ENCODE results near the gene EPM2A. TPM values are rescaled to one million over a fixed set of nuclear protein-coding genes. Genes with fewer than 3 reads are reported as not detected.

EPM2A gene
- total RNA-seq, 1 donor from 2014 or later, result 17.7 TPM

GRCh38 chr6:145629478-145629877 lies 105.8 kb downstream of the EPM2A start:
- Histone ChIP-seq H3K4me1 (ENCODE audit: control insufficient read depth in 3 of 3, insufficient read depth in 3 of 3, low read length in 3 of 3) (peaks cover 6 to 20% (median 19%) of the 10 kb centered on the region in 3 donors), H3K27me3 (ENCODE audit: control insufficient read depth in 3 of 3, insufficient read depth in 3 of 3, low read length in 3 of 3) (no peaks in the 10 kb centered on the region)

DNA sequence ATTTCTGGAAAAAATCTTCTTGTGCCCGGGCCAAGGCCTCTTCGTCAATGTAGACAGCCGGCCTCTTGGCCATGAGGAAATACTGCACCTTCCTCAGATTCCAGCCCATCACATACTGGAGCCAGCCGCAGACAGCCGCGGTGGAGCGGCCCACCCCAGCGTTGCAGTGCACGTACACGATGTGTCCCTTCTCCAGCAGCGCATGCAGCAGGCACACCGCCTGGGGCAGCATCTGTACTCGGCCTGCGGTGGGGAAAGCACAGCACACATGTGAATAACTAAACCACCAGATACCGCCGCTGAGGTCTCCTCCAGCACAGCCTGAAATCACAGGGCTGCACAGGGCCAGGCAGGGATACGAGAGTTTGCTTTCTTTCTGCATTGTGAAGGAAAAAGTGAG lies 107.9 kb downstream of the EPM2A start:
- H3K4me1 ChIP-seq (ENCODE audit: control insufficient read depth in 3 of 3, insufficient read depth in 3 of 3, low read length in 3 of 3), result peaks cover 0 to 11% (median 3%) of the 10 kb centered on the region in 3 donors
- H3K27me3 ChIP-seq (ENCODE audit: control insufficient read depth in 3 of 3, insufficient read depth in 3 of 3, low read length in 3 of 3), result no peaks in the 10 kb centered on the region
- no peaks in the 10 kb centered on the region for H3K9me3 ChIP-seq (ENCODE audit: control insufficient read depth in 3 of 3, low read length in 3 of 3)
- H3K9ac ChIP-seq (ENCODE audit: low read depth in 1 of 3, low read length in 3 of 3), result no peak overlapping the region
- peaks cover 10 to 15% (median 12%) of the 10 kb centered on the region in 3 donors for H3K36me3 ChIP-seq (ENCODE audit: control insufficient read depth in 3 of 3, insufficient read depth in 3 of 3, low read length in 3 of 3)
- no peak overlapping the region for H3K27ac ChIP-seq (ENCODE audit: low read depth, low read length)
- H3K4me3 ChIP-seq (ENCODE audit: low read length in 3 of 3), result no peak overlapping the region

More at GRCh38 chr6:145629478-145629877, 105.8 kb downstream of the EPM2A start:
- H3K36me3 ChIP-seq (ENCODE audit: control insufficient read depth in 3 of 3, insufficient read depth in 3 of 3, low read length in 3 of 3), result peaks cover 10 to 15% (median 12%) of the 10 kb centered on the region in 3 donors
- H3K27ac ChIP-seq (ENCODE audit: low read depth, low read length), result no peak overlapping the region
- H3K9me3 ChIP-seq (ENCODE audit: control insufficient read depth in 3 of 3, low read length in 3 of 3), result no peaks in the 10 kb centered on the region
- H3K9ac ChIP-seq (ENCODE audit: low read depth in 1 of 3, low read length in 3 of 3), result no peak overlapping the region
- no peak overlapping the region for H3K4me3 ChIP-seq (ENCODE audit: low read length in 3 of 3)

DNA sequence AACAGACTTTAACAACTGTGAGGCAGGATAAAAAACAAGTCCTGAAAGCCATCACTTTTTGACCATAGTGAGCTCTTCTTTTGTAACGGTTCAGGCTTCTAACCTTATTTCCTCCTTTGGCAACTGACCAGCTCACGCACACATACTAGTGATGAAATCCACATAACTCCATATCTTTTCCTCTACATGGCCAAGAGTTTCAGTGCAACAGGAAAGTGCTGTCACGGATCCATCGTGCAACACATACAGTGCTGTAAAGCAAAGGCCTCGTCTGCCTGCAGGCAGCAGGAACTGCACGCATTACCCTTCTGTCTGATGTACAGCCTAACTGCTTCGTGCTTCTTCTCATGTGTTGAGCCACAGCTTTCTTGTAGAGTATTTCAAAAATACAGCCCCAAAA lies 108.5 kb downstream of the EPM2A start:
- H3K9me3 ChIP-seq (ENCODE audit: control insufficient read depth in 3 of 3, low read length in 3 of 3), result no peaks in the 10 kb centered on the region
- H3K4me3 ChIP-seq (ENCODE audit: low read length in 3 of 3), result no peak overlapping the region
- peaks cover 0 to 11% (median 0%) of the 10 kb centered on the region in 3 donors for H3K4me1 ChIP-seq (ENCODE audit: control insufficient read depth in 3 of 3, insufficient read depth in 3 of 3, low read length in 3 of 3)
- no peak overlapping the region for H3K27ac ChIP-seq (ENCODE audit: low read depth, low read length)
- peaks cover 10 to 15% (median 12%) of the 10 kb centered on the region in 3 donors for H3K36me3 ChIP-seq (ENCODE audit: control insufficient read depth in 3 of 3, insufficient read depth in 3 of 3, low read length in 3 of 3)
- no peak overlapping the region for H3K9ac ChIP-seq (ENCODE audit: low read depth in 1 of 3, low read length in 3 of 3)
- H3K27me3 ChIP-seq (ENCODE audit: control insufficient read depth in 3 of 3, insufficient read depth in 3 of 3, low read length in 3 of 3), result no peaks in the 10 kb centered on the region

GRCh38 chr6:145623231-145623630 lies 112.1 kb downstream of the EPM2A start:
- H3K27me3 ChIP-seq (ENCODE audit: control insufficient read depth in 3 of 3, insufficient read depth in 3 of 3, low read length in 3 of 3), result no peaks in the 10 kb centered on the region

DNA sequence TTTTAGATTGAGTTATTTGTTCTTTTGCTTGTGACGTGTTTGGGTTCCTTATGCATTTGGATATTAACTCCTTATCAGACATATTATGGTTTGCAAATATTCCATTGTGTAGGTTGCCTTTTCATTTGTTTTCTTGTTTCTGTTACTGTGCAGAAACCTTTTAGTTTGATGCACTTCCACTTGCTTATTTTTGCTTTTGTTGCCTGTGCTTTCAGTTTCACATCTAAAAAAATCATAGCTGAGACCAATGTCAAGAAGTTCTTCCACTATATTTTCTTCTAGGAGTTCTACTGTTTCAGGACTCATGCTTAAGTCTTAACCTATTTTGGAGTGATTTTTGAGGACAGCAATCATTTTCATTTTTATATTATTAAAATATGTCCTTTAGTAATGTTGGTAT lies 113.5 kb downstream of the EPM2A start:
- peaks cover under 1 to 2% (median 1%) of the 10 kb centered on the region in 3 donors for H3K36me3 ChIP-seq (ENCODE audit: control insufficient read depth in 3 of 3, insufficient read depth in 3 of 3, low read length in 3 of 3)
- H3K27me3 ChIP-seq (ENCODE audit: control insufficient read depth in 3 of 3, insufficient read depth in 3 of 3, low read length in 3 of 3), result no peaks in the 10 kb centered on the region
- no peak overlapping the region for H3K4me3 ChIP-seq (ENCODE audit: low read length in 3 of 3)
- H3K9ac ChIP-seq (ENCODE audit: low read depth in 1 of 3, low read length in 3 of 3), result no peak overlapping the region
- H3K27ac ChIP-seq (ENCODE audit: low read depth, low read length), result no peak overlapping the region
- H3K4me1 ChIP-seq (ENCODE audit: control insufficient read depth in 3 of 3, insufficient read depth in 3 of 3, low read length in 3 of 3), result no peaks in the 10 kb centered on the region
- no peaks in the 10 kb centered on the region for H3K9me3 ChIP-seq (ENCODE audit: control insufficient read depth in 3 of 3, low read length in 3 of 3)

More at GRCh38 chr6:145623231-145623630, 112.1 kb downstream of the EPM2A start:
- no peak overlapping the region for H3K27ac ChIP-seq (ENCODE audit: low read depth, low read length)
- H3K4me3 ChIP-seq (ENCODE audit: low read length in 3 of 3), result no peak overlapping the region
- no peaks in the 10 kb centered on the region for H3K9me3 ChIP-seq (ENCODE audit: control insufficient read depth in 3 of 3, low read length in 3 of 3)
- no peaks in the 10 kb centered on the region for H3K4me1 ChIP-seq (ENCODE audit: control insufficient read depth in 3 of 3, insufficient read depth in 3 of 3, low read length in 3 of 3)
- no peak overlapping the region for H3K9ac ChIP-seq (ENCODE audit: low read depth in 1 of 3, low read length in 3 of 3)
- H3K36me3 ChIP-seq (ENCODE audit: control insufficient read depth in 3 of 3, insufficient read depth in 3 of 3, low read length in 3 of 3), result peaks cover 7 to 9% (median 7%) of the 10 kb centered on the region in 3 donors

DNA sequence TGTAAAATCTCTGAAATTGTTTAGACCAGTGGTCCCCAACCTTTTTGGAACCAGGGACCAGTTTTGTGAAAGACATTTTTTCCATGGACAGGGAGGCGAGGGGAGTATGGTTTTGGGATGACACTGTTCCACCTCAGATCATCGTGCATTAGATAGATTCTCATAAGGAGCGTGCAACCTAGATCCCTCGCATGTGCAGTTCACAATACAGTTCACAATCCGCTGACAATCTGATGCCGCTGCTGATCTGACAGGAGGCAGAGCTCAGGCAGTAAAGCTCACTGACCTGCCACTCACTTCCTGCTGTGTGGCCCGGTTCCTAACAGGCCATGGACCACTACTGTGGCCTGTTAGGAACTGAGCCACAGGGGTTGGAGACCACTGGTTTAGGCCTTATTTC lies 115.2 kb downstream of the EPM2A start:
- Histone ChIP-seq H3K4me3 (ENCODE audit: low read length in 3 of 3) (no peak overlapping the region), H3K27ac (ENCODE audit: low read depth, low read length) (no peak overlapping the region), H3K9ac (ENCODE audit: low read depth in 1 of 3, low read length in 3 of 3) (no peak overlapping the region), H3K27me3 (ENCODE audit: control insufficient read depth in 3 of 3, insufficient read depth in 3 of 3, low read length in 3 of 3) (no peaks in the 10 kb centered on the region), H3K9me3 (ENCODE audit: control insufficient read depth in 3 of 3, low read length in 3 of 3) (no peaks in the 10 kb centered on the region), H3K36me3 (ENCODE audit: control insufficient read depth in 3 of 3, insufficient read depth in 3 of 3, low read length in 3 of 3) (no peaks in the 10 kb centered on the region), H3K4me1 (ENCODE audit: control insufficient read depth in 3 of 3, insufficient read depth in 3 of 3, low read length in 3 of 3) (no peaks in the 10 kb centered on the region)

GRCh38 chr6:145609521-145609920 lies 125.8 kb downstream of the EPM2A start:
- Histone ChIP-seq H3K4me1 (ENCODE audit: control insufficient read depth in 3 of 3, insufficient read depth in 3 of 3, low read length in 3 of 3) (no peaks in the 10 kb centered on the region), H3K4me3 (ENCODE audit: low read length in 3 of 3) (no peak overlapping the region), H3K36me3 (ENCODE audit: control insufficient read depth in 3 of 3, insufficient read depth in 3 of 3, low read length in 3 of 3) (no peaks in the 10 kb centered on the region), H3K27ac (ENCODE audit: low read depth, low read length) (no peak overlapping the region), H3K27me3 (ENCODE audit: control insufficient read depth in 3 of 3, insufficient read depth in 3 of 3, low read length in 3 of 3) (no peaks in the 10 kb centered on the region), H3K9ac (ENCODE audit: low read depth in 1 of 3, low read length in 3 of 3) (no peak overlapping the region), H3K9me3 (ENCODE audit: control insufficient read depth in 3 of 3, low read length in 3 of 3) (no peaks in the 10 kb centered on the region)

GRCh38 chr6:145608850-145609249 lies 126.5 kb downstream of the EPM2A start:
- Histone ChIP-seq H3K27me3 (ENCODE audit: control insufficient read depth in 3 of 3, insufficient read depth in 3 of 3, low read length in 3 of 3) (no peaks in the 10 kb centered on the region), H3K27ac (ENCODE audit: low read depth, low read length) (no peak overlapping the region), H3K4me3 (ENCODE audit: low read length in 3 of 3) (no peak overlapping the region), H3K9me3 (ENCODE audit: control insufficient read depth in 3 of 3, low read length in 3 of 3) (no peaks in the 10 kb centered on the region), H3K9ac (ENCODE audit: low read depth in 1 of 3, low read length in 3 of 3) (no peak overlapping the region), H3K4me1 (ENCODE audit: control insufficient read depth in 3 of 3, insufficient read depth in 3 of 3, low read length in 3 of 3) (no peaks in the 10 kb centered on the region), H3K36me3 (ENCODE audit: control insufficient read depth in 3 of 3, insufficient read depth in 3 of 3, low read length in 3 of 3) (no peaks in the 10 kb centered on the region)

GRCh38 chr6:145603991-145604390 lies 131.3 kb downstream of the EPM2A start:
- Histone ChIP-seq H3K27me3 (ENCODE audit: control insufficient read depth in 3 of 3, insufficient read depth in 3 of 3, low read length in 3 of 3) (no peaks in the 10 kb centered on the region), H3K9me3 (ENCODE audit: control insufficient read depth in 3 of 3, low read length in 3 of 3) (no peaks in the 10 kb centered on the region), H3K9ac (ENCODE audit: low read depth in 1 of 3, low read length in 3 of 3) (no peak overlapping the region), H3K4me1 (ENCODE audit: control insufficient read depth in 3 of 3, insufficient read depth in 3 of 3, low read length in 3 of 3) (peaks cover 0 to 2% (median 0%) of the 10 kb centered on the region in 3 donors), H3K36me3 (ENCODE audit: control insufficient read depth in 3 of 3, insufficient read depth in 3 of 3, low read length in 3 of 3) (no peaks in the 10 kb centered on the region), H3K27ac (ENCODE audit: low read depth, low read length) (no peak overlapping the region), H3K4me3 (ENCODE audit: low read length in 3 of 3) (no peak overlapping the region)

GRCh38 chr6:145603424-145603833 lies 131.9 kb downstream of the EPM2A start:
- no peak overlapping the region for H3K9ac ChIP-seq (ENCODE audit: low read depth in 1 of 3, low read length in 3 of 3)
- H3K36me3 ChIP-seq (ENCODE audit: control insufficient read depth in 3 of 3, insufficient read depth in 3 of 3, low read length in 3 of 3), result no peaks in the 10 kb centered on the region
- H3K27me3 ChIP-seq (ENCODE audit: control insufficient read depth in 3 of 3, insufficient read depth in 3 of 3, low read length in 3 of 3), result no peaks in the 10 kb centered on the region
- no peaks in the 10 kb centered on the region for H3K9me3 ChIP-seq (ENCODE audit: control insufficient read depth in 3 of 3, low read length in 3 of 3)
- no peak overlapping the region for H3K4me3 ChIP-seq (ENCODE audit: low read length in 3 of 3)
- H3K27ac ChIP-seq (ENCODE audit: low read depth, low read length), result no peak overlapping the region
- H3K4me1 ChIP-seq (ENCODE audit: control insufficient read depth in 3 of 3, insufficient read depth in 3 of 3, low read length in 3 of 3), result peaks cover 0 to 2% (median 0%) of the 10 kb centered on the region in 3 donors
